WTC11 (cell line): ENCODE data around the gene SURF1.

Experiments used
- CBFB ChIP-seq: sonication (generic); formaldehyde crosslinking; IDR thresholded peaks from 2 replicates; pipeline ENCODE4 v1.8.1; 2022; ENCODE audit warnings: mild to moderate bottlenecking, low read depth, missing genetic modification reagents
- CREM ChIP-seq: sonication (generic); formaldehyde crosslinking; IDR thresholded peaks from 2 replicates; pipeline ENCODE4 v1.8.1; 2022; ENCODE audit warnings: mild to moderate bottlenecking, missing genetic modification reagents, moderate library complexity
- JUN ChIP-seq: sonication (generic); formaldehyde crosslinking; IDR thresholded peaks from 2 replicates; pipeline ENCODE4 v1.8.0; 2023; ENCODE audit warnings: mild to moderate bottlenecking, missing genetic modification reagents
- ZNF317 ChIP-seq: sonication (generic); formaldehyde crosslinking; IDR thresholded peaks from 2 replicates; pipeline ENCODE4 v1.8.1; 2023; ENCODE audit warnings: low read depth, mild to moderate bottlenecking, moderate library complexity, missing genetic modification reagents, borderline replicate concordance
- TF ChIP-seq, protein P1 (sequence below): fragments of 200-600 bp; IDR thresholded peaks from 2 replicates; pipeline ENCODE4 v1.8.0; 2022; ENCODE audit warnings: antibody characterized with exemption
- TF ChIP-seq, protein P2 (sequence below): sonication (generic); formaldehyde crosslinking; IDR thresholded peaks from 2 replicates; pipeline ENCODE4 v1.8.0; 2022; ENCODE audit warnings: mild to moderate bottlenecking, missing genetic modification reagents
- TF ChIP-seq, protein P3 (sequence below): sonication (generic); formaldehyde crosslinking; IDR thresholded peaks from 2 replicates; pipeline ENCODE4 v1.8.0; 2022; ENCODE audit warnings: mild to moderate bottlenecking, missing genetic modification reagents

DNA sequence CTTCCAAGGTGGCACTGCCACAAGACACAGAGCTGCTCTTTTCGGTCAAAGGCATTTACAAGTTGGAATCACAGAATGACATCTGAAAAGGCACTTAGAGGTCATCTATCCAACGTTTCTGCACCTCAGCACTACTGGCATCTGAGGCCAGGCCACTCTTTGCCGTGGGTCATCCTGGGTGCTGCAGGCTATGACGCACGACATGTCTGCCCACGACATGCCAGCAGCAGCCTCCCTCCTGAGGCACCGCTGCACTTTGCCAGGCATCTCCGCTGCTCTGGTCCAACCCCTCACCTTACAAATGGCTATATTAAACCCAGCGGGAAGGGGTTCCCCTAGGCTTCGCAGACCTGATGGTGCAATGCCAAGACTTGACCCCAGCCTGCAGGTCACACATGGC, 11.5 kb upstream of the SURF1 start:
- TF ChIP-seq, protein P1, sequence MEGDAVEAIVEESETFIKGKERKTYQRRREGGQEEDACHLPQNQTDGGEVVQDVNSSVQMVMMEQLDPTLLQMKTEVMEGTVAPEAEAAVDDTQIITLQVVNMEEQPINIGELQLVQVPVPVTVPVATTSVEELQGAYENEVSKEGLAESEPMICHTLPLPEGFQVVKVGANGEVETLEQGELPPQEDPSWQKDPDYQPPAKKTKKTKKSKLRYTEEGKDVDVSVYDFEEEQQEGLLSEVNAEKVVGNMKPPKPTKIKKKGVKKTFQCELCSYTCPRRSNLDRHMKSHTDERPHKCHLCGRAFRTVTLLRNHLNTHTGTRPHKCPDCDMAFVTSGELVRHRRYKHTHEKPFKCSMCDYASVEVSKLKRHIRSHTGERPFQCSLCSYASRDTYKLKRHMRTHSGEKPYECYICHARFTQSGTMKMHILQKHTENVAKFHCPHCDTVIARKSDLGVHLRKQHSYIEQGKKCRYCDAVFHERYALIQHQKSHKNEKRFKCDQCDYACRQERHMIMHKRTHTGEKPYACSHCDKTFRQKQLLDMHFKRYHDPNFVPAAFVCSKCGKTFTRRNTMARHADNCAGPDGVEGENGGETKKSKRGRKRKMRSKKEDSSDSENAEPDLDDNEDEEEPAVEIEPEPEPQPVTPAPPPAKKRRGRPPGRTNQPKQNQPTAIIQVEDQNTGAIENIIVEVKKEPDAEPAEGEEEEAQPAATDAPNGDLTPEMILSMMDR = no peak
- TF ChIP-seq ZNF317 (CRISPR knock-in tag) = no peak
- no peak for TF ChIP-seq CREM
- TF ChIP-seq, protein P2, sequence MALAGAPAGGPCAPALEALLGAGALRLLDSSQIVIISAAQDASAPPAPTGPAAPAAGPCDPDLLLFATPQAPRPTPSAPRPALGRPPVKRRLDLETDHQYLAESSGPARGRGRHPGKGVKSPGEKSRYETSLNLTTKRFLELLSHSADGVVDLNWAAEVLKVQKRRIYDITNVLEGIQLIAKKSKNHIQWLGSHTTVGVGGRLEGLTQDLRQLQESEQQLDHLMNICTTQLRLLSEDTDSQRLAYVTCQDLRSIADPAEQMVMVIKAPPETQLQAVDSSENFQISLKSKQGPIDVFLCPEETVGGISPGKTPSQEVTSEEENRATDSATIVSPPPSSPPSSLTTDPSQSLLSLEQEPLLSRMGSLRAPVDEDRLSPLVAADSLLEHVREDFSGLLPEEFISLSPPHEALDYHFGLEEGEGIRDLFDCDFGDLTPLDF = no peak
- TF ChIP-seq CBFB (CRISPR knock-in tag) = no peak
- TF ChIP-seq, protein P3, sequence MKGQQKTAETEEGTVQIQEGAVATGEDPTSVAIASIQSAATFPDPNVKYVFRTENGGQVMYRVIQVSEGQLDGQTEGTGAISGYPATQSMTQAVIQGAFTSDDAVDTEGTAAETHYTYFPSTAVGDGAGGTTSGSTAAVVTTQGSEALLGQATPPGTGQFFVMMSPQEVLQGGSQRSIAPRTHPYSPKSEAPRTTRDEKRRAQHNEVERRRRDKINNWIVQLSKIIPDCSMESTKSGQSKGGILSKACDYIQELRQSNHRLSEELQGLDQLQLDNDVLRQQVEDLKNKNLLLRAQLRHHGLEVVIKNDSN = no peak
- no peak for TF ChIP-seq JUN (CRISPR knock-in tag)
